Measurements from ENCODE around the gene TRMT11. TPM values are rescaled to one million over a fixed set of nuclear protein-coding genes. Genes with fewer than 3 reads are reported as not detected.

TRMT11 gene
- total and polyA plus RNA-seq, 2 of the 13 experiments (the other 11 are each of a cell fraction or from before 2014, with no cell fraction given), result 42.2 to 81.9 TPM

DNA sequence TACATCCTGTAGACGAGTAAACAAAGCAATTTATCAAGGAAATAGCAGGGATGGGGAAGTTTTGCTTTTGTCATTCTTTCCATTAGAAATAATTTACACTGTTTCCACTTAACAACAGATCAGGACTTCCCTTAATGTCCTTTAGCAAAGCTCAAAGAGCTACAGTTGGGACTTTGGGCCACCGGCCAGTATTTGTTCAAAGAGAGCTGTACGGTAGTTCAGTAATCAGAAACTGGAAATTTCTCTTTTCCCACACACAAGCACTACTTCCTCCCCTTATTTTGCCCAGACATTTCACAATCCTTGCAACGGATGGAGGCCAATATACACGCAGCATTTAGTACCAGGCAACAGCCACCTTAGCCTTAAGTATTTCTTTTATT lies 41.9 kb upstream of the TRMT11 start (continued):
- TF ChIP-seq ZNF10 (CRISPR knock-in tag; IDR thresholded peaks at IDR 0.05; ENCODE audit: borderline replicate concordance, low read depth) (no peak), ZSCAN31 (CRISPR knock-in tag; IDR thresholded peaks at IDR 0.05; ENCODE audit: low read depth) (0 out of 2 replicates have a peak, but pooled peaks have one; percentile 53), HNF4G (IDR thresholded peaks at IDR 0.05; ENCODE audit: borderline replicate concordance, low read depth, low read length) (peak; percentile 90), HNF4G (CRISPR knock-in tag; IDR thresholded peaks at IDR 0.05; ENCODE audit: borderline replicate concordance, low read depth) (peak; percentile 78; the same call in 1 of the 2 replicates), NFE2 (CRISPR knock-in tag; IDR thresholded peaks at IDR 0.05) (no peak), SAP130 (CRISPR knock-in tag; IDR thresholded peaks at IDR 0.05; ENCODE audit: low read depth) (peak; percentile 87), NPAS2 (CRISPR knock-in tag; IDR thresholded peaks at IDR 0.05; ENCODE audit: borderline replicate concordance) (no peak), ZSCAN9 (CRISPR knock-in tag; IDR thresholded peaks at IDR 0.05; ENCODE audit: borderline replicate concordance) (peak; percentile 94), ZFP1 (CRISPR knock-in tag; IDR thresholded peaks at IDR 0.05) (peak; percentile 84), MED13 (CRISPR knock-in tag; IDR thresholded peaks at IDR 0.05) (no peak), DNMT1 (CRISPR knock-in tag; IDR thresholded peaks at IDR 0.05) (no peak), ZNF7 (CRISPR knock-in tag; IDR thresholded peaks at IDR 0.05) (peak; percentile 12; the same call in 1 of the 2 replicates), SRSF1 (optimal IDR thresholded peaks at IDR 0.05; ENCODE audit: low read depth, low read length) (no peak), RXRA (CRISPR knock-in tag; IDR thresholded peaks at IDR 0.05) (no peak; the same call in 1 of the 2 replicates)
- TF ChIP-seq, protein P1, sequence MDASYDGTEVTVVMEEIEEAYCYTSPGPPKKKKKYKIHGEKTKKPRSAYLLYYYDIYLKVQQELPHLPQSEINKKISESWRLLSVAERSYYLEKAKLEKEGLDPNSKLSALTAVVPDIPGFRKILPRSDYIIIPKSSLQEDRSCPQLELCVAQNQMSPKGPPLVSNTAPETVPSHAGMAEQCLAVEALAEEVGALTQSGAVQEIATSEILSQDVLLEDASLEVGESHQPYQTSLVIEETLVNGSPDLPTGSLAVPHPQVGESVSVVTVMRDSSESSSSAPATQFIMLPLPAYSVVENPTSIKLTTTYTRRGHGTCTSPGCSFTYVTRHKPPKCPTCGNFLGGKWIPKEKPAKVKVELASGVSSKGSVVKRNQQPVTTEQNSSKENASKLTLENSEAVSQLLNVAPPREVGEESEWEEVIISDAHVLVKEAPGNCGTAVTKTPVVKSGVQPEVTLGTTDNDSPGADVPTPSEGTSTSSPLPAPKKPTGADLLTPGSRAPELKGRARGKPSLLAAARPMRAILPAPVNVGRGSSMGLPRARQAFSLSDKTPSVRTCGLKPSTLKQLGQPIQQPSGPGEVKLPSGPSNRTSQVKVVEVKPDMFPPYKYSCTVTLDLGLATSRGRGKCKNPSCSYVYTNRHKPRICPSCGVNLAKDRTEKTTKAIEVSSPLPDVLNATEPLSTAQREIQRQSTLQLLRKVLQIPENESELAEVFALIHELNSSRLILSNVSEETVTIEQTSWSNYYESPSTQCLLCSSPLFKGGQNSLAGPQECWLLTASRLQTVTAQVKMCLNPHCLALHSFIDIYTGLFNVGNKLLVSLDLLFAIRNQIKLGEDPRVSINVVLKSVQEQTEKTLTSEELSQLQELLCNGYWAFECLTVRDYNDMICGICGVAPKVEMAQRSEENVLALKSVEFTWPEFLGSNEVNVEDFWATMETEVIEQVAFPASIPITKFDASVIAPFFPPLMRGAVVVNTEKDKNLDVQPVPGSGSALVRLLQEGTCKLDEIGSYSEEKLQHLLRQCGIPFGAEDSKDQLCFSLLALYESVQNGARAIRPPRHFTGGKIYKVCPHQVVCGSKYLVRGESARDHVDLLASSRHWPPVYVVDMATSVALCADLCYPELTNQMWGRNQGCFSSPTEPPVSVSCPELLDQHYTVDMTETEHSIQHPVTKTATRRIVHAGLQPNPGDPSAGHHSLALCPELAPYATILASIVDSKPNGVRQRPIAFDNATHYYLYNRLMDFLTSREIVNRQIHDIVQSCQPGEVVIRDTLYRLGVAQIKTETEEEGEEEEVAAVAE (CRISPR knock-in tag; IDR thresholded peaks at IDR 0.05; ENCODE audit: borderline replicate concordance), result 0 out of 2 replicates have a peak, but pooled peaks have one; percentile 65
- TF ChIP-seq, protein P2, sequence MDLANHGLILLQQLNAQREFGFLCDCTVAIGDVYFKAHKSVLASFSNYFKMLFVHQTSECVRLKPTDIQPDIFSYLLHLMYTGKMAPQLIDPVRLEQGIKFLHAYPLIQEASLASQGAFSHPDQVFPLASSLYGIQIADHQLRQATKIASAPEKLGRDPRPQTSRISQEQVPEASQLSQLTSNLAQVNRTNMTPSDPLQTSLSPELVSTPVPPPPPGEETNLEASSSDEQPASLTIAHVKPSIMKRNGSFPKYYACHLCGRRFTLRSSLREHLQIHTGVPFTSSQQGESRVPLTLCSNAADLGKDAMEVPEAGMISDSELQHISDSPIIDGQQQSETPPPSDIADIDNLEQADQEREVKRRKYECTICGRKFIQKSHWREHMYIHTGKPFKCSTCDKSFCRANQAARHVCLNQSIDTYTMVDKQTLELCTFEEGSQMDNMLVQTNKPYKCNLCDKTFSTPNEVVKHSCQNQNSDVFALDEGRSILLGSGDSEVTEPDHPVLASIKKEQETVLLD (CRISPR knock-in tag; IDR thresholded peaks at IDR 0.05; ENCODE audit: low read depth), result no peak
- TF ChIP-seq, protein P3, sequence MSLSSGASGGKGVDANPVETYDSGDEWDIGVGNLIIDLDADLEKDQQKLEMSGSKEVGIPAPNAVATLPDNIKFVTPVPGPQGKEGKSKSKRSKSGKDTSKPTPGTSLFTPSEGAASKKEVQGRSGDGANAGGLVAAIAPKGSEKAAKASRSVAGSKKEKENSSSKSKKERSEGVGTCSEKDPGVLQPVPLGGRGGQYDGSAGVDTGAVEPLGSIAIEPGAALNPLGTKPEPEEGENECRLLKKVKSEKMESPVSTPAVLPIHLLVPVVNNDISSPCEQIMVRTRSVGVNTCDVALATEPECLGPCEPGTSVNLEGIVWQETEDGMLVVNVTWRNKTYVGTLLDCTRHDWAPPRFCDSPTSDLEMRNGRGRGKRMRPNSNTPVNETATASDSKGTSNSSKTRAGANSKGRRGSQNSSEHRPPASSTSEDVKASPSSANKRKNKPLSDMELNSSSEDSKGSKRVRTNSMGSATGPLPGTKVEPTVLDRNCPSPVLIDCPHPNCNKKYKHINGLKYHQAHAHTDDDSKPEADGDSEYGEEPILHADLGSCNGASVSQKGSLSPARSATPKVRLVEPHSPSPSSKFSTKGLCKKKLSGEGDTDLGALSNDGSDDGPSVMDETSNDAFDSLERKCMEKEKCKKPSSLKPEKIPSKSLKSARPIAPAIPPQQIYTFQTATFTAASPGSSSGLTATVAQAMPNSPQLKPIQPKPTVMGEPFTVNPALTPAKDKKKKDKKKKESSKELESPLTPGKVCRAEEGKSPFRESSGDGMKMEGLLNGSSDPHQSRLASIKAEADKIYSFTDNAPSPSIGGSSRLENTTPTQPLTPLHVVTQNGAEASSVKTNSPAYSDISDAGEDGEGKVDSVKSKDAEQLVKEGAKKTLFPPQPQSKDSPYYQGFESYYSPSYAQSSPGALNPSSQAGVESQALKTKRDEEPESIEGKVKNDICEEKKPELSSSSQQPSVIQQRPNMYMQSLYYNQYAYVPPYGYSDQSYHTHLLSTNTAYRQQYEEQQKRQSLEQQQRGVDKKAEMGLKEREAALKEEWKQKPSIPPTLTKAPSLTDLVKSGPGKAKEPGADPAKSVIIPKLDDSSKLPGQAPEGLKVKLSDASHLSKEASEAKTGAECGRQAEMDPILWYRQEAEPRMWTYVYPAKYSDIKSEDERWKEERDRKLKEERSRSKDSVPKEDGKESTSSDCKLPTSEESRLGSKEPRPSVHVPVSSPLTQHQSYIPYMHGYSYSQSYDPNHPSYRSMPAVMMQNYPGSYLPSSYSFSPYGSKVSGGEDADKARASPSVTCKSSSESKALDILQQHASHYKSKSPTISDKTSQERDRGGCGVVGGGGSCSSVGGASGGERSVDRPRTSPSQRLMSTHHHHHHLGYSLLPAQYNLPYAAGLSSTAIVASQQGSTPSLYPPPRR (CRISPR knock-in tag; IDR thresholded peaks at IDR 0.05; ENCODE audit: borderline replicate concordance), result peak; percentile 69; the same call in 1 of the 2 replicates
- TF ChIP-seq, protein P4, sequence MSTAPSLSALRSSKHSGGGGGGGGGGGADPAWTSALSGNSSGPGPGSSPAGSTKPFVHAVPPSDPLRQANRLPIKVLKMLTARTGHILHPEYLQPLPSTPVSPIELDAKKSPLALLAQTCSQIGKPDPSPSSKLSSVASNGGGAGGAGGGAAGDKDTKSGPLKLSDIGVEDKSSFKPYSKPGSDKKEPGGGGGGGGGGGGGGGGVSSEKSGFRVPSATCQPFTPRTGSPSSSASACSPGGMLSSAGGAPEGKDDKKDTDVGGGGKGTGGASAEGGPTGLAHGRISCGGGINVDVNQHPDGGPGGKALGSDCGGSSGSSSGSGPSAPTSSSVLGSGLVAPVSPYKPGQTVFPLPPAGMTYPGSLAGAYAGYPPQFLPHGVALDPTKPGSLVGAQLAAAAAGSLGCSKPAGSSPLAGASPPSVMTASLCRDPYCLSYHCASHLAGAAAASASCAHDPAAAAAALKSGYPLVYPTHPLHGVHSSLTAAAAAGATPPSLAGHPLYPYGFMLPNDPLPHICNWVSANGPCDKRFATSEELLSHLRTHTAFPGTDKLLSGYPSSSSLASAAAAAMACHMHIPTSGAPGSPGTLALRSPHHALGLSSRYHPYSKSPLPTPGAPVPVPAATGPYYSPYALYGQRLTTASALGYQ (CRISPR knock-in tag; IDR thresholded peaks at IDR 0.05), result peak; percentile 48; the same call in 1 of the 2 replicates

Data from HepG2 (cell line).